ENCODE measurements around the gene JARID2.
"Not testable (repeated sequence)": the region's sequence is repeated elsewhere in the genome, so short reads cannot be mapped to it uniquely, and the experiment has no call there.

JARID2 gene

DNA sequence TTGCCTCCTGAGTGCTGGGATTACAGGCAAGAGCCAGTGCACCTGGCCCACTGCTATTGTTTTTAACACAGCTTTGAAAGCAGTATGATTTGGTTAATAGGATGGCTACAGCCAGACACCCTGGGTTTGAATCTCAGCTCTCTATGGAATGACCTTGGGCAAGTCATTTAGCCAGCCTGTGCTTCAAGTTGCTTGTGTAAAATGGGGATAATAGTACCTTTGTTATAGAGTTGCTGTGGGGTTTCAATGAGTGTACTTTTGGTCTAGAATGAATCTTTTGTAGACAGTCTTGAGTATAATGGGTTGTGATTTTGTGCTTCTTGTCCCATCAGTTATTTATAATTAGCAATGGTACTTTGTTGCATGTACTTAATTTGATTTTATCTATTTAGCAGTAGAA, 70.9 kb downstream of the JARID2 start:
- DNase-seq, result no peak

GRCh38 chr6:15317251-15317650, 71.4 kb downstream of the JARID2 start:
- DNase-seq, result no peak

DNA sequence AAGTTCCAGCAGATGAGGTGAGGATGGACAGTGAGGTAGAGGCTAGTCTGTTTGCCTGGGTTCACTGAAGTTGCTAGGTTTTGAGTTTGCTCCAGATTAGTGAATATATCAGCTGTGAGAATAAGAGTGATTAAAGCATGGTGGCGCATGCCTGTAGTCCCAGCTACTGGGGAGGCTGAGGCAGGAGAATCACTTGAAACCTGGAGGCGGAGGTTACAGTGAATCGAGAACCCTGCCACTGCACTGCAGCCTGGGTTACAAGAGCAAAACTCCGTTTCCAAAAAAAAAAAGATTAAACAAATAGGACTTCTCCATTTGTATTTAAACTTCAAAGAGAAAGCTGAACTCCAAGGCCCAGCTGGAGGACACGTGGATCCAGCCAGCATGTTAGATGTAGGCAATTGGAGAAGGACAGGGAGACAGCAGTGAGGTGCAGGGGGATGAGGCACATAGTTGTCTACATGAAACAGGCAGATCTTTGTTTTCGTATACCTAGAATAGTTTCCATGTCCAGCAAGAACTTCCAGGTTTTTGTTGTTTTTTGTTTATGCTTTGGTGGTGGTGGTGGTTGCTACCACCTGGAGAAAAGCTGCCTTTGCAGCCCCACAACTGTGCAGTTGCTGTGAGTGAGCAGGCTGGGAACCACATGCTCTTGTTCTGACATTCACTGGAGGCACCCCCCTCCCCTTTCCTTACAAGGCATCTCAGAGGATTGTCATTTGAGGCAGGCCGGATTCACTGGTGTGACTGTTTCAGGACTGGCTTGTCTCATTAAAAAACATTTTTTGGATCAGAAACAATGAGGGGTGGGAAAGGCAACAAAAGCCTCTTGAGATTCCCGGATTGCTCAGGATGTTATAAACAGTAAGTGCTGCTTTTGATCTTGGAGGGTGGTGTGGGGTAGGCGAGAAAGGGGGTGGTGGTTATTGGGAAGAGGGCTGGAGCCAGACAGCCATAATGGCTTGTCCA, 72.3 kb downstream of the JARID2 start:
- no peak for DNase-seq

DNA sequence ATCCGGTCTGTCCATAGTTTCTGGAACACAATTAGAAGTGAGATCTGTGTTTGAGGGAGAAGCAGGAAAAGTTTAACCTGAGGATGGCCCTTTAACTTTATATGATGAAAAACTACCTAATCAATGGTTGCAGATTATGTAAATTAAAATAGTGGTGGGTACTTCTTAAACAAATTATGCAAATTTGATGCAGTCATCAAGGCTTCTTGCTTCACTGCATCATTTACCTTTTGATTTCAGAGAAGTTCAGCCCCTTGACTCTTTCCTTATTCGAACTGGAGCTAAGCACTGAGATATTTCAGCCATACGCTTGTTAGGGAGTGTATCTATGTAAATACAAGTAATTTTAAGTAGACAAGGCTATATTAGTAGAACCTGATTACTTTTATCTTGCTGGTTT, 73.8 kb downstream of the JARID2 start:
- DNase-seq, result no peak

GRCh38 chr6:15320693-15321092, 74.8 kb downstream of the JARID2 start:
- DNase-seq, result no peak

DNA sequence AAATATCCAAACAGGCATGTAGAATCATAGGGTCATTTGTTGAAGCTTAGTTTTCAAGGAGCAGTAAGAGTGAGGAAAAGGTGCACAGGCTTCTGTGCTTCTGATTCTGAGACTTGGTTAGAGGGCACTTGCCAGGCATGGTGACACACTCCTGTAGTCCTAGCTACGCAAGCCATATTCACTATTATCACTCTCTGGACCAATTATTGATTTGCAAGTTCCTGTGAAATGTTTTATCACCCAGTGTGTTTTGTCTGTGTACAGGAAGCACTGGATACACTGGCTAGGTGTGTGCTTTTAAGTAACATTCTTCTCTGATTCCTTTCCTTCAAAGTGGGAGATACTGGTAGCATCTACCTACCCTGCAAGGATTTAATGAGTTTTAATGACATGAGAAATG, 76.3 kb downstream of the JARID2 start:
- DNase-seq, result no peak

DNA sequence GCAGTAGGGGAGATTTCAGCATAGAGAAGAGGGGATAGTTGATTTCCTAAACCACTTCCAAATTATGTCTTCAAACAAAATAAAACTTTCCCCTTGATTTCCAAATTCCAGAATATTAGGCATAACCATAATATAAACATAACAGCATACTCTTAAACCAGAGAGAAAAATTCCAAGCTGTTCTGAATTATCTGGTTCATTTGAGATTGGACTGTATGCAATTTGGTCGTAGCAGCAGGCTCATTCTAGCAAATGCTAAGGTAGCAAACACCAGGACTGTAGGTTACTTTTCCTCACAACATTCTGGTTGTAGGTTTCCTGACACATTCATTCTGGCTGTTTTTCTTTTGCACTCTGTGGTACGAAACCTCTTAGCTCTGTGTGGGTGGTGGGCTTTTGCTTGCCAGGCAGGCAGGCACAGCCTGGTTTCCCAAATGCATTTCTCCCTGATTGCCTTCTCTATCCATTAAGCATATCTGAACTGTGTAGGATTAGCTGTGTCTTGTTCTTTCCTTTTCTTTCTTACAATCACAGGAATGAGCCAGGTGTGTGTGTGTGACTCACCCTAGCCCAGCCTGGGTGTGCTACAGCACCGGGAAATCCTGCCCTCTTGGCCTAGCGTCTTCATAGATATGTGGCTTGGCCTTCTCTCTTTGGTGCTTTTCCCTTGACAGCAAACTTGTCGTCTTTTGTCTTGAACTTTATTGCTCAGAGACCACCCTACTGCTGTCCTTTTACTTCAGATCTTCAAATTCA, 77.1 kb downstream of the JARID2 start:
- no peak for DNase-seq

GRCh38 chr6:15323611-15324010, 77.7 kb downstream of the JARID2 start:
- DNase-seq, result not testable (repeated sequence)

GRCh38 chr6:15324427-15324985, 78.6 kb downstream of the JARID2 start:
- DNase-seq, result no peak

- DNase-seq, result no peak
Measured at GRCh38 chr6:15325540-15325955, 79.7 kb downstream of the JARID2 start.

GRCh38 chr6:15326067-15326614, 80.3 kb downstream of the JARID2 start:
- DNase-seq, result no peak

- no peak for DNase-seq
Measured at GRCh38 chr6:15327271-15327670, 81.4 kb downstream of the JARID2 start.

DNA sequence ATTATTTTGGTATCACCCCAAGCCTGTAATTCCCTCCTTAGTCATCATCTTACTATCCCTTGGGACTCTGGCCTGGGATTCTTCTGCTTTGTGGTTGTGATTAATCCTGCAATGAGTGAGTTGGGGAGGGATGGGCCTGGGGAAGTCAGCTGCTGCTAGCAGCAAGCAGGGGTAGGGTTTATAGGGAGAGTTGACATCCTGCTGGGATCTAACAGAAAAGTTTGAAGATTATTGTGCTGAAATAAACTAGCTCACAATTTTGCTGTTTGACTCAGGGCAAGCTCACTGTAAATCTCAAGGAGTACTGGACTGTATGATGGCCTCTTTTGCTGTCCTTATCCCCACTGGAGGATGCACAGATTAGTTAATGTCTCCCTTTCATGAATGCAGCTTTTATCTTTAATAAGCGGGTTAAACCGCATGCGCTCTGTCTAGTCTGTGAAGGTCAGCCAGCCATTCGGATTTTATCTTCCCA, 83.4 kb downstream of the JARID2 start:
- peak; percentile 54 for DNase-seq

- DNase-seq, result no peak
Measured at GRCh38 chr6:15330174-15330944, 84.5 kb downstream of the JARID2 start.

DNA sequence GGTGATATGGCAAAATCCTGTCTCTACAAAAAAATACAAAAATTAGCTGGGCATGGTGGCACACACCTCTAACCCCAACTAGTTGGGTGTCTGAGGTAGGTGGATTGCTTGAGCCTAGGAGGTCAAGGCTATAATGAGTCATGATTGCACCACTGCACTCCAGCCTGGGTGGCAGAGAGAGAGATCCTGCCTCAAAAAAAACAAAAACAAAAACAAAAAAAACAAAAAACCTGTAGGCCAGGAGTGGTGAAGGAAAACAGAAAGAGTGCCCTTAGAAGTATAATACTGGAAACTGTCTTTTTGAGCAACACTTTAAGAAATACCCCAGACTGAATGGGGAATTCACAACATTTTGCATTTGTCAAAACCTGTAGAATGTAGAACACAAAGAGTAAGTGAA, 85.3 kb downstream of the JARID2 start:
- no peak for DNase-seq

GRCh38 chr6:15331629-15332251, 85.9 kb downstream of the JARID2 start:
- no peak for DNase-seq

- DNase-seq, result no peak
Measured at GRCh38 chr6:15332446-15332845, 86.6 kb downstream of the JARID2 start.

GRCh38 chr6:15335385-15335784, 89.5 kb downstream of the JARID2 start:
- DNase-seq, result no peak

- DNase-seq, result no peak
Measured at GRCh38 chr6:15335916-15336315, 90.0 kb downstream of the JARID2 start.

- no peak for DNase-seq
Measured at GRCh38 chr6:15336900-15337560, 91.2 kb downstream of the JARID2 start.

- no peak for DNase-seq
Measured at GRCh38 chr6:15337582-15337981, 91.7 kb downstream of the JARID2 start.
